ENCODE results near the gene HPSE.

DNA sequence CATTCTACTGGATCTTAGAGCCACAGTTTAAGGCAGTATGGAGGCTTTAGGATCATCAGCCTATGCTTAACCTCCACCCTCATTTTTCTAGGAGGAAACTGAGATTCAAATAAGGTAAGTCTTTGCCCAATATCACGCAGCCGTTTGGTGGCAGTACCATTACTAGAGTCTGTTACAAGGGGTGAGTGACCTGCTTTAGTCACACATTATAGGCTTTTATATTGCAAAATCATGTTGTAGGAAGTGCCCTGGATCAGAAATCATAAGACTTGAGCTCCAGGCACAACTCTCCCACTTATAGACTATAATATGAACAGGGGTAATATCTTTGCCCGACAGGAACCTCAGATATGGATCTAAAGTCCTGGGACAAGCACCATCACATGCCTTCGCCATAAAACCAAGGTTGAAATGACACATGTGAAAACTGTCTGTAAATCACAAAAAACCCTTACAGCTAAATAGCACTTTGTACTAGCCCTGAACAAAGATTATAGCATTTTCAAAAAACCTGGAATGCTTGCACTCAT is 19.2 kb downstream of the HPSE start:
- TF ChIP-seq CTCF (IDR thresholded peaks at IDR 0.05; ENCODE audit: poor library complexity, severe bottlenecking) = no peak
- TF ChIP-seq EZH2 (IDR thresholded peaks at IDR 0.05; ENCODE audit: borderline replicate concordance, insufficient read depth, low read length, poor library complexity, severe bottlenecking) = no peak
- no peak for TF ChIP-seq POLR2AphosphoS5 (IDR thresholded peaks at IDR 0.05)
